ENCODE data around the gene ARHGAP15. TPM values are rescaled to one million over a fixed set of nuclear protein-coding genes. Genes with fewer than 3 reads are reported as not detected.

The ARHGAP15 gene
- total RNA-seq, 3 donors from 2014 or later (not counting 1 experiment from before 2014, with no cell fraction given) = 148 to 168 (median 165) TPM

DNA sequence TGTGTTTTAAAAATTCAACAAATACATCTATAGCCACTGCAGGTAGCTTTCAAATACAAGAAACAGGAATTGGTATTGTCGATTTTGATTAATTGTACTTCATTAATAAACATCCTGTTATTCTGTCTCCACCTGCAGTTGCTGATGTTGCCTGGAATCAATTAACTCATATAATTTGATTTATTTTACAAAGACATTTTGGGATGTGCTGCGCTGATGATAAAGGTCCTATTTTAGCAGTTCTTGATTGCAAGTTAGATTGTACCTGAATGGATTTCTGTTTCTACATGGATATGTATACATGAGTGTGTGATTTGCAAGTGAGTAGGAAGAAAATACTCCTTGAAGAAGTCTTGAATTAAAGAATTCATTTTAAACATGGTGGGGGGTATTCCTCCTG, 605.3 kb downstream of the ARHGAP15 start:
- Mint-ChIP-seq H3K27me3 (ENCODE audit: low read depth in 2 of 2) (no peaks in the 10 kb centered on the region), H3K9me3 (no peaks in the 10 kb centered on the region), H3K27ac (no peak overlapping the region), H3K4me3 (no peak overlapping the region), H3K36me3 (no peaks in the 10 kb centered on the region), H3K4me1 (peaks cover 24 to 31% of the 10 kb centered on the region in 2 donors)
- Histone ChIP-seq H3K9me3 (ENCODE audit: control insufficient read depth, insufficient read depth, low read length) (no peaks in the 10 kb centered on the region), H3K27me3 (ENCODE audit: control insufficient read depth, insufficient read depth, low read length) (no peaks in the 10 kb centered on the region), H3K4me3 (ENCODE audit: low read length) (no peak overlapping the region), H3K36me3 (ENCODE audit: control insufficient read depth, insufficient read depth, low read length) (peaks cover 14% of the 10 kb centered on the region), H3K4me1 (ENCODE audit: control insufficient read depth, insufficient read depth, low read length) (no peaks in the 10 kb centered on the region), H3K27ac (ENCODE audit: low read length) (no peak overlapping the region)
- intact Hi-C loops (cut with micrococcal nuclease) = no loop called here
- ATAC-seq (no peak), DNase-seq (no peak)
- TF ChIP-seq, protein P1, sequence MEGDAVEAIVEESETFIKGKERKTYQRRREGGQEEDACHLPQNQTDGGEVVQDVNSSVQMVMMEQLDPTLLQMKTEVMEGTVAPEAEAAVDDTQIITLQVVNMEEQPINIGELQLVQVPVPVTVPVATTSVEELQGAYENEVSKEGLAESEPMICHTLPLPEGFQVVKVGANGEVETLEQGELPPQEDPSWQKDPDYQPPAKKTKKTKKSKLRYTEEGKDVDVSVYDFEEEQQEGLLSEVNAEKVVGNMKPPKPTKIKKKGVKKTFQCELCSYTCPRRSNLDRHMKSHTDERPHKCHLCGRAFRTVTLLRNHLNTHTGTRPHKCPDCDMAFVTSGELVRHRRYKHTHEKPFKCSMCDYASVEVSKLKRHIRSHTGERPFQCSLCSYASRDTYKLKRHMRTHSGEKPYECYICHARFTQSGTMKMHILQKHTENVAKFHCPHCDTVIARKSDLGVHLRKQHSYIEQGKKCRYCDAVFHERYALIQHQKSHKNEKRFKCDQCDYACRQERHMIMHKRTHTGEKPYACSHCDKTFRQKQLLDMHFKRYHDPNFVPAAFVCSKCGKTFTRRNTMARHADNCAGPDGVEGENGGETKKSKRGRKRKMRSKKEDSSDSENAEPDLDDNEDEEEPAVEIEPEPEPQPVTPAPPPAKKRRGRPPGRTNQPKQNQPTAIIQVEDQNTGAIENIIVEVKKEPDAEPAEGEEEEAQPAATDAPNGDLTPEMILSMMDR (IDR thresholded peaks at IDR 0.05) = no peak
- 100% methylated on average over 1 of the region's 2 CpGs for WGBS (ENCODE audit: insufficient coverage)

DNA sequence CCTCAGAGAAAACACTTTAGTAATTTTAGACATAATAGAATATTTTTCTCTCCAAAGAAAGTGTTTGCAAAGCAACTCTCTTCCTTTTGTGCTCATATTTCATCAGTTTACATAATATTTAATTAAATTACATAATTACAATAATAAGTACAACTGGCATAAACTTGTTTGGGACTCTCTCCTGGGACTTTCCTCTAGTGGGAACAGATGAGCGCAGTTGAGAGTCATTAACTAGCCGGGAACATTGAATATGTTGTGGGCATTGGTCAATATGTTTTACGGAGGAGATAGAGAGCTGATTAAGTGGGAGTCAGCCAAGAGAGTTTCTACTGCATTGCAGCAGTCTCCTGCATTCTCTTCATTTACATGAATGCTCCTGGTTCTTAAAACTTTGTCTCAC, 607.7 kb downstream of the ARHGAP15 start:
- Mint-ChIP-seq H3K36me3 (peaks cover 4% of the 10 kb centered on the region), H3K4me3 (no peak overlapping the region), H3K27me3 (ENCODE audit: low read depth in 2 of 2) (no peaks in the 10 kb centered on the region), H3K4me1 (peaks cover 14 to 21% of the 10 kb centered on the region in 2 donors), H3K9me3 (no peaks in the 10 kb centered on the region), H3K27ac (no peak overlapping the region)
- Histone ChIP-seq H3K4me3 (ENCODE audit: low read length) (no peak overlapping the region), H3K36me3 (ENCODE audit: control insufficient read depth, insufficient read depth, low read length) (peaks cover 14% of the 10 kb centered on the region), H3K9me3 (ENCODE audit: control insufficient read depth, insufficient read depth, low read length) (no peaks in the 10 kb centered on the region), H3K27me3 (ENCODE audit: control insufficient read depth, insufficient read depth, low read length) (no peaks in the 10 kb centered on the region), H3K4me1 (ENCODE audit: control insufficient read depth, insufficient read depth, low read length) (no peaks in the 10 kb centered on the region), H3K27ac (ENCODE audit: low read length) (no peak overlapping the region)
- TF ChIP-seq, protein P1 (IDR thresholded peaks at IDR 0.05) = no peak
- DNase-seq (no peak), ATAC-seq (no peak)
- intact Hi-C loops (cut with micrococcal nuclease) = no loop called here
- 100% methylated on average over 3 of the region's 3 CpGs for WGBS (ENCODE audit: insufficient coverage)

DNA sequence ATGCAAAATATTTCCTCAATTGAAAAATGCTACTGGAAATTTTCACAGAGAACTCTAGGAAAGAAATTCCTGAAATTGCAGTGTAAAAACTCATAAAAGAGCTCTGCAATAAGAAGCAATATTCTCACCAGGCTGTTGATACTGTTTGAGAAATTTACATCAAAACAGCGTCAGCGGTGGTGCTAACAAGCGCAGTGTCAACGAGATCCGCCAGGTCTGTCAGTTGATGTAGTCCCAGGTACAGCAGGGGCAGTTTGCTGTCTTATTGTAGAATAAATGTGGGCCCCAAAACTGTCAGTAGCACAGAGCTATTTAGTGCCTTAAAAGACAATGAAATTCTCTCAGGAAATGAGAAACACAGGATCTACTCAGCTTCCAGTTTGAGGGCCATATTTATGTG, 611.2 kb downstream of the ARHGAP15 start:
- Histone ChIP-seq H3K36me3 (ENCODE audit: control insufficient read depth, insufficient read depth, low read length) (no peaks in the 10 kb centered on the region), H3K9me3 (ENCODE audit: control insufficient read depth, insufficient read depth, low read length) (no peaks in the 10 kb centered on the region), H3K4me3 (ENCODE audit: low read length) (no peak overlapping the region), H3K27me3 (ENCODE audit: control insufficient read depth, insufficient read depth, low read length) (no peaks in the 10 kb centered on the region), H3K27ac (ENCODE audit: low read length) (no peak overlapping the region), H3K4me1 (ENCODE audit: control insufficient read depth, insufficient read depth, low read length) (no peaks in the 10 kb centered on the region)
- no peak overlapping the region for H3K4me3 Mint-ChIP-seq
- intact Hi-C loops (cut with micrococcal nuclease) = no loop called here
- H3K4me1 Mint-ChIP-seq = peaks cover 22 to 24% of the 10 kb centered on the region in 2 donors
- peaks cover 13% of the 10 kb centered on the region for H3K36me3 Mint-ChIP-seq
- TF ChIP-seq, protein P1 (IDR thresholded peaks at IDR 0.05) = no peak
- H3K27ac Mint-ChIP-seq = no peak overlapping the region
- H3K9me3 Mint-ChIP-seq = no peaks in the 10 kb centered on the region
- no peaks in the 10 kb centered on the region for H3K27me3 Mint-ChIP-seq (ENCODE audit: low read depth in 2 of 2)
- ATAC-seq (no peak), DNase-seq (no peak)
- whole genome bisulfite sequencing (ENCODE audit: insufficient coverage) = over 99% methylated on average over 5 of the region's 5 CpGs

DNA sequence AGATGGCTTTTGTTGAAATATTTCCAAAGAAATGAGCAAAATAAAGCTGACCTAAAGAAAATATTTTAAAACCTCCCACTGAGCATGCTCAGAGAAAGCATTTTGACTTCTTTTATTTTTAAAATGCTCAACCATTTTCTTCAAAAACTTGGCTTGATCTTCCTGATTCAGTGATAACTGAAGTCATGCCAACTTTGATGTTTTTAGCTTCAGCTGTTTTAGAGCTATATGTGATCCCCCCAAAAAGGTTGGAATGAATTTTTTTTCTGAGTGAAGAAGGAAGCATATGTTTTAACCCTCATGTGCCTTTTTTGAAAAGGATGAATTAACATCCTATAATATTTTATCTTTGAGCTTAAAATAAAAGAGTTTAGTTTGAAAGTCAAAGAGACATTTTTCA, 612.0 kb downstream of the ARHGAP15 start:
- TF ChIP-seq, protein P1 (IDR thresholded peaks at IDR 0.05) = no peak
- DNase-seq (no peak), ATAC-seq (no peak)
- peaks cover 13% of the 10 kb centered on the region for H3K36me3 Mint-ChIP-seq
- no peak overlapping the region for H3K4me3 Mint-ChIP-seq
- H3K36me3 ChIP-seq (ENCODE audit: control insufficient read depth, insufficient read depth, low read length) = no peaks in the 10 kb centered on the region
- H3K4me1 Mint-ChIP-seq = peaks cover 24 to 25% of the 10 kb centered on the region in 2 donors
- no peaks in the 10 kb centered on the region for H3K27me3 Mint-ChIP-seq (ENCODE audit: low read depth in 2 of 2)
- no peaks in the 10 kb centered on the region for H3K27me3 ChIP-seq (ENCODE audit: control insufficient read depth, insufficient read depth, low read length)
- no peak overlapping the region for H3K4me3 ChIP-seq (ENCODE audit: low read length)
- intact Hi-C loops (cut with micrococcal nuclease) = no loop called here
- H3K9me3 ChIP-seq (ENCODE audit: control insufficient read depth, insufficient read depth, low read length) = no peaks in the 10 kb centered on the region
- peak overlapping the region in 1 of 2 donors; percentile 21 for H3K27ac Mint-ChIP-seq
- H3K4me1 ChIP-seq (ENCODE audit: control insufficient read depth, insufficient read depth, low read length) = no peaks in the 10 kb centered on the region
- H3K27ac ChIP-seq (ENCODE audit: low read length) = no peak overlapping the region
- H3K9me3 Mint-ChIP-seq = no peaks in the 10 kb centered on the region

Measured in natural killer cell (primary cell).